ENCODE data around the gene HEBP2.
"Not testable (repeated sequence)": the region's sequence is repeated elsewhere in the genome, so short reads cannot be mapped to it uniquely, and the experiment has no call there.

DNA sequence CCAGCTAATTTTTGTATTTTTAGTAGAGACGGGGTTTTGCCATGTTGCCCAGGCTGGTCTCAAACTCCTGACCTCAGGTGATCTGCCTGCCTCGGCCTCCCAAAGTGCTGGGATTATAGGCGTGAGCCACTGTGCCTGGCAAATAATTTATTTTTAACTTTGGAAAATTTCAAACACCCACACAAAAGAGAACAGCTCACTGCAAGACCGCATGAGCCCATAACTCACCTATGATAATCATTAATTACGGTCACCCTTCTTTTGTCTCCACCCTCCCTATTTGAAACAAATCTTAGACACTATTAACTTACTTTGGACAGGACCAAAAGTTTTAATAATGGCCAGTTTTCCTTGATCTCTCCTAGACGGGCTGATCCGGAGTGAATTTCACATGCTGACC, 21.2 kb downstream of the HEBP2 start:
- TF ChIP-seq ESRRG (CRISPR knock-in tag; IDR thresholded peaks at IDR 0.05); OSR1 (CRISPR knock-in tag; IDR thresholded peaks at IDR 0.05); GLIS3 (CRISPR knock-in tag; IDR thresholded peaks at IDR 0.05); RARB (CRISPR knock-in tag; IDR thresholded peaks at IDR 0.05); ZNF565 (CRISPR knock-in tag; conservative IDR thresholded peaks at IDR 0.05; ENCODE audit: low read depth); PPARA (CRISPR knock-in tag; IDR thresholded peaks at IDR 0.05; ENCODE audit: borderline replicate concordance); ZFP3 (CRISPR knock-in tag; IDR thresholded peaks at IDR 0.05); ISL1 (CRISPR knock-in tag; IDR thresholded peaks at IDR 0.05); SNAI2 (CRISPR knock-in tag; IDR thresholded peaks at IDR 0.05); BACH2 (CRISPR knock-in tag; IDR thresholded peaks at IDR 0.05; ENCODE audit: borderline replicate concordance); ZFP30 (CRISPR knock-in tag; IDR thresholded peaks at IDR 0.05); TCF4 (CRISPR knock-in tag; IDR thresholded peaks at IDR 0.05; ENCODE audit: borderline replicate concordance): not testable (repeated sequence)
- TF ChIP-seq, protein P1, sequence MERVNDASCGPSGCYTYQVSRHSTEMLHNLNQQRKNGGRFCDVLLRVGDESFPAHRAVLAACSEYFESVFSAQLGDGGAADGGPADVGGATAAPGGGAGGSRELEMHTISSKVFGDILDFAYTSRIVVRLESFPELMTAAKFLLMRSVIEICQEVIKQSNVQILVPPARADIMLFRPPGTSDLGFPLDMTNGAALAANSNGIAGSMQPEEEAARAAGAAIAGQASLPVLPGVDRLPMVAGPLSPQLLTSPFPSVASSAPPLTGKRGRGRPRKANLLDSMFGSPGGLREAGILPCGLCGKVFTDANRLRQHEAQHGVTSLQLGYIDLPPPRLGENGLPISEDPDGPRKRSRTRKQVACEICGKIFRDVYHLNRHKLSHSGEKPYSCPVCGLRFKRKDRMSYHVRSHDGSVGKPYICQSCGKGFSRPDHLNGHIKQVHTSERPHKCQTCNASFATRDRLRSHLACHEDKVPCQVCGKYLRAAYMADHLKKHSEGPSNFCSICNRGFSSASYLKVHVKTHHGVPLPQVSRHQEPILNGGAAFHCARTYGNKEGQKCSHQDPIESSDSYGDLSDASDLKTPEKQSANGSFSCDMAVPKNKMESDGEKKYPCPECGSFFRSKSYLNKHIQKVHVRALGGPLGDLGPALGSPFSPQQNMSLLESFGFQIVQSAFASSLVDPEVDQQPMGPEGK (CRISPR knock-in tag; IDR thresholded peaks at IDR 0.05; ENCODE audit: borderline replicate concordance): not testable (repeated sequence)
- TF ChIP-seq, protein P2, sequence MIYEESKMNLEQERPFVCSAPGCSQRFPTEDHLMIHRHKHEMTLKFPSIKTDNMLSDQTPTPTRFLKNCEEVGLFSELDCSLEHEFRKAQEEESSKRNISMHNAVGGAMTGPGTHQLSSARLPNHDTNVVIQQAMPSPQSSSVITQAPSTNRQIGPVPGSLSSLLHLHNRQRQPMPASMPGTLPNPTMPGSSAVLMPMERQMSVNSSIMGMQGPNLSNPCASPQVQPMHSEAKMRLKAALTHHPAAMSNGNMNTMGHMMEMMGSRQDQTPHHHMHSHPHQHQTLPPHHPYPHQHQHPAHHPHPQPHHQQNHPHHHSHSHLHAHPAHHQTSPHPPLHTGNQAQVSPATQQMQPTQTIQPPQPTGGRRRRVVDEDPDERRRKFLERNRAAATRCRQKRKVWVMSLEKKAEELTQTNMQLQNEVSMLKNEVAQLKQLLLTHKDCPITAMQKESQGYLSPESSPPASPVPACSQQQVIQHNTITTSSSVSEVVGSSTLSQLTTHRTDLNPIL (CRISPR knock-in tag; IDR thresholded peaks at IDR 0.05; ENCODE audit: low read depth): not testable (repeated sequence)

All from SK-N-SH treated with all-trans-retinoic acid at 6 μM for 48 hours (cell line).